Ishikawa (cell line): ENCODE results near the gene AMIGO2.

ENCODE experiments used
- CEBPB ChIP-seq: IDR thresholded peaks from 2 replicates; pipeline ENCODE4 v1.6.1; 2012
- CREB1 ChIP-seq: IDR thresholded peaks from 2 replicates; pipeline ENCODE4 v1.6.1; 2012; ENCODE audit warnings: low read depth
- EP300 ChIP-seq: IDR thresholded peaks from 2 replicates; pipeline ENCODE4 v1.6.1; 2012; ENCODE audit warnings: borderline replicate concordance
- FOXM1 ChIP-seq: IDR thresholded peaks from 2 replicates; pipeline ENCODE4 v1.6.1; 2012; ENCODE audit warnings: low read depth, borderline replicate concordance
- MAX ChIP-seq: IDR thresholded peaks from 2 replicates; pipeline ENCODE4 v1.6.1; 2012
- NFIC ChIP-seq: IDR thresholded peaks from 2 replicates; pipeline ENCODE4 v1.6.1; 2012
- RAD21 ChIP-seq: IDR thresholded peaks from 2 replicates; pipeline ENCODE4 v1.6.1; 2012; ENCODE audit warnings: low read depth
- REST ChIP-seq: IDR thresholded peaks from 2 replicates; pipeline ENCODE4 v1.6.1; 2012; ENCODE audit warnings: low read depth, mild to moderate bottlenecking
- TAF1 ChIP-seq: IDR thresholded peaks from 2 replicates; pipeline ENCODE4 v1.6.1; 2012; ENCODE audit warnings: low read depth, mild to moderate bottlenecking
- USF1 ChIP-seq: IDR thresholded peaks from 2 replicates; pipeline ENCODE4 v1.6.1; 2012
- YY1 ChIP-seq: IDR thresholded peaks from 2 replicates; pipeline ENCODE4 v1.6.1; 2012; ENCODE audit warnings: low read depth
- ZBTB7A ChIP-seq: IDR thresholded peaks from 2 replicates; pipeline ENCODE4 v1.6.1; 2012; ENCODE audit warnings: low read depth

GRCh38 chr12:47082283-47082682 is 2.5 kb upstream of the AMIGO2 start:
- TF ChIP-seq FOXM1, result no peak
- no peak for TF ChIP-seq MAX
- TF ChIP-seq ZBTB7A, result no peak
- TF ChIP-seq YY1, result no peak
- TF ChIP-seq NFIC, result no peak
- no peak for TF ChIP-seq USF1
- no peak for TF ChIP-seq CEBPB
- no peak for TF ChIP-seq TAF1
- TF ChIP-seq CREB1, result no peak
- TF ChIP-seq EP300, result no peak
- TF ChIP-seq REST, result no peak
- TF ChIP-seq RAD21, result no peak
